ENCODE data around the gene TMEM117. TPM values are rescaled to one million over a fixed set of nuclear protein-coding genes. Genes with fewer than 3 reads are reported as not detected.

TMEM117 gene
- total RNA-seq, 1 experiment from 2014 or later = 4.3 TPM

DNA sequence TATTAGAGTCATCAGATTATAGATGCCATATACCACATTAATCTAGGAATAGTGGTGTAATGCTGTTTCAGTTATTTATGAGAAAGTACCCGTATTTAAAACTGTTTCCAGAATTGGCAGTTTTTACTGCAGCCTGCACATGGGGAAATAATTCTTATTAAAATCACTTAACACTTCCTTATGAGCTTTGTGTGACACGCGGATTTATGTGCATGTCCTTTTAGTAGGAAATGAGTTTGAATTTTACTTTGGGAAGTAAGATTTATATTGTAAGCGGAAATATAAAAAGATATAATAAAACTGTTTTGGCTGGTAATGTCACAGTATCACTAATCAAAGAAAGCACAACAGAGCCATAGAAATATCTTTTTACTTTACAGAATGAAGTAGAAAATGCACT lies 132.9 kb downstream of the TMEM117 start:
- Histone ChIP-seq H3K9me3 (no peaks in the 10 kb centered on the region), H3K36me3 (no peaks in the 10 kb centered on the region), H3K27me3 (no peaks in the 10 kb centered on the region), H3K4me3 (no peak overlapping the region)
- DNase-seq = no peak

DNA sequence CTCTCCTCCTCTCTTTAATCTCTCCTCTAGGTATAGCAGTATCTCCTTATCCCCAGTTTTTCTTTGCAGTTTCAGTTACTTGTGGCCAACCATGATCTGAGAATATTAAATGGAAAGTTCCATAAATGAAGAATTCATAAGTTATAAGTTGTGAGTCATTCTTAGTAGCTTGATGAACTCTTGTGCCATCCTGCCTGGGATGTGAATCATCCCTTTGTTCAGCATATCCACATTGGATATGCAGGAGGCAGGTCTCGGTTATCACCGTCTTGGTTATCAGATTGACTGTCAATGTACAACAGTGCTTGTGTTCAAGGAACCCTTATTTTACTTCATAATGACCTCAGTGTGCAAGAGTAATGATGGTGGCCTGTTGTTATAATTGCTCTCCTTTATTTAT lies 134.0 kb downstream of the TMEM117 start:
- no peaks in the 10 kb centered on the region for H3K9me3 ChIP-seq
- H3K4me3 ChIP-seq = no peak overlapping the region
- peak; percentile 22 for DNase-seq
- no peaks in the 10 kb centered on the region for H3K27me3 ChIP-seq
- no peaks in the 10 kb centered on the region for H3K36me3 ChIP-seq

DNA sequence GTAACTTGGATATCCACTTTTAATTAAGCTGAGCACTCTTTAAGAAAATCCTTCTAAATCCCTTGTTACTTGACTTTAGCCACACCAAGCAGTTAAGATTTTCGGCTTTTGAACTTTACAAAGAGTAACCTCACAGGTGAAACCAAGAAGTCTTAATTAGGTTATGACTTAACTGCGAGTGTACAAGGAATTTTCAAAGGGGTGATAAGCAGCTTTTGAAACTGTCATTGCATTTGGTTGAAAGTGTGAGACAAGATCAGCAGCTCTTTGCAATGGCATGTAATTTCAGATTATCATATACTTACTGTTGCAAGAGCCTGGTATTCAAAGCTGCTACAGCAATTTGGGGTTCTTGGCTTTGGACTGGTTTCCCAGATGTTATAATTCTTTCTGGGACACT lies 137.5 kb downstream of the TMEM117 start:
- Histone ChIP-seq H3K27me3 (no peaks in the 10 kb centered on the region), H3K9me3 (no peaks in the 10 kb centered on the region), H3K4me3 (no peak overlapping the region), H3K36me3 (no peaks in the 10 kb centered on the region)
- no peak for DNase-seq

DNA sequence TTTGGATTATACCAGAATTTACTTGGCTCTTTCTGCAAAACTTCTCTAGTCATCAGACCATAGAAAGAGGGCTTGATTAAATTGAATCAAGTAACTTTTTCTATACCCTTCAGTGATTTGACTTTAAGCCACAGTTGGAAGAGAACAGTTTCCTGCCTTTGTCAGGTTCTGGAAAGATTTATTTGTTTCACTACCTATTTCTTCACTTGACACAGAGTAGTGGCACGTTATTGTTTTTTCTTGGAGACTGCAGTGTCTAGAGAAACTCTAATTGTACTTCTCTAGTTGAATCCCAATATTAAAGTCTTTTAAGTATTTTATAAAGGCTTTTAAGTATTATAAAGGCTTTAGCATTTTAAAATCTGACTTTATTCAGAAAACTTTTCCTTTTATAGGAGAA lies 138.1 kb downstream of the TMEM117 start:
- no peaks in the 10 kb centered on the region for H3K27me3 ChIP-seq
- DNase-seq = no peak
- no peak overlapping the region for H3K4me3 ChIP-seq
- H3K36me3 ChIP-seq = no peaks in the 10 kb centered on the region
- H3K9me3 ChIP-seq = no peaks in the 10 kb centered on the region

DNA sequence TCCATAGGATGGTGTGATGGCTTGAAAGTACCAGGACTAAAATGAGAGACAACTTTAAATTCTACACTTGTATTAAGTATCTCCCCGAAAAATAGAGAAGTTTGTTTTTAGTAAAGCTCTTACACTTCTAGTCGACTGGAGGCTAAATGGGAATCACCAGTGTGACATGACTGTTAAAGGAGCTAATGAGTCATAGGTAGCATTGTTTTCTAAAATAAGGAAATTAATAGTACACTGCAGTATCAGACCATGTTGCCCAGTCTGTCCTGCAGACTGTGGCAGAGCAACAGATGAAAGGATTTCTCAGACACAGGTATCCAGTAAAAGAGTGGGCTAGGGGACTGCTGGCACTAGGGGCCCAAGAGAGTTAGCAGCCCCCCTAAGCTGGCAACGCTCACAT lies 140.1 kb downstream of the TMEM117 start:
- no peak for DNase-seq
- Histone ChIP-seq H3K27me3 (no peaks in the 10 kb centered on the region), H3K9me3 (no peaks in the 10 kb centered on the region), H3K36me3 (no peaks in the 10 kb centered on the region), H3K4me3 (no peak overlapping the region)

DNA sequence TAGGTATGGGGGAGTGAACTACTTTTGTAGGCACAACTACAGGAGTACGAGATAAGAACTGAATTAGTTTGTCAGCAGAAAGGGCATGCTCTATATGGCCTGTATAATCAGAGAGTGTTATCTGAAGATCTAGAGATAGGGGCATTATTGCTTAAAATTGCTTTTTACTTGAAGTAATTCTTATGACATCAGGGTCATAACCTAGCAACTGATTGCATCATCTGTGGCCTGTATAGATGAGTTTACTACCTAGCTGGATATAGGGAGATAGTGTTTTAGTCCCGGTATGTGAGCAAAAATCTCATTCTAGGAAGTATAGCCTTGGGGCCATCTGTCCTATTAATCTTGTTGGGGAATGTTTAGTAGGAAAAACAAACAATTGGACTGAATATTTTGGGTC lies 142.7 kb downstream of the TMEM117 start:
- no peak for DNase-seq

DNA sequence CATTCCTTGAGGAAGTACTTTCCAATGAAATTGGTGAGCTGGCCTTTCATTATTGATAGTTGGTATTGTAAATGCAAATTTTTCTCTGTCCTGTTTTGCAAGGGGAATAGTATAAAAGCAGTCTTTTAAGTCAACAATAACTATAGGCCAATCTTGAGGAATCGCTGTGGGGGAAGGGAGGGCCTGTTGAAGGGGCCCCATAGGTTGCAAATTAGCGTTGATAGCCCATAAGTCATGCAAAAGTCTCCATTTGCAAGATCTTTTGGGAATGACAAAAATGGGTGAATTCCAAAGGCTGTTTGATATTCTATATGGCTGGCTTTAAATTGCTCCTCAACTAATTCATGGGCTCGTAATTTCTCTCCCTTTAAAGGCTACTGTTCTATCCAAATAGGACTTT lies 143.6 kb downstream of the TMEM117 start:
- Histone ChIP-seq H3K27me3 (no peaks in the 10 kb centered on the region), H3K36me3 (no peaks in the 10 kb centered on the region), H3K9me3 (no peaks in the 10 kb centered on the region), H3K4me3 (no peak overlapping the region)
- no peak for DNase-seq

More for the DNA sequence above, 142.7 kb downstream of the TMEM117 start:
- Histone ChIP-seq H3K9me3 (no peaks in the 10 kb centered on the region), H3K36me3 (no peaks in the 10 kb centered on the region), H3K4me3 (no peak overlapping the region), H3K27me3 (no peaks in the 10 kb centered on the region)

DNA sequence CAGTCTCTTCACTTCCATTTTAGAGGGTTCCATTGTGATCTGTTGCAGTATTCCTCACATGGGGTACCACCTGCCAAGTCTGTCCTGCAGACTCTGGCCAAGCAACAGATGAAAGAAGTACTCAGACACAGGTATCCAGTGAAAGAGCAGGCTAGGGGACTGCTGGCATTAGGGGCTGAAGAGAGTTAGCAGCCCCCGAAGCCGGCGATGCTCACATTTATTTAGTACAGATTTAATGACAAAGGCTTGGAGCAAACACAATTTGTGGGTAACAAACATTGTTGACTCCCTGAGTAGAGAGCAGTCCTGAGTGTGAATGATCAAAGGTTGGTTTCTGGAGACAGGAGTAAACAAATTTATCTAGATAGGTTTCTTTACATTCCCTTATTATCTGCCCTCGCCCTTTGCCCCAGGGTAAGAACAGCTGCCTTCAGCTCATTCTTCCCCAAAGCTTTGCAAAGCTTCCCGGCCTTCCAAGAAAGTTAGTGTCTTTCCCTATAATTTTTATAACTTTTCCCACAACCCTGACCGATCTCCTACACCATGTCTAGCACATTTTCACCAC lies 144.8 kb downstream of the TMEM117 start:
- no peaks in the 10 kb centered on the region for H3K9me3 ChIP-seq
- DNase-seq = no peak
- no peak overlapping the region for H3K4me3 ChIP-seq
- H3K36me3 ChIP-seq = no peaks in the 10 kb centered on the region
- no peaks in the 10 kb centered on the region for H3K27me3 ChIP-seq

DNA sequence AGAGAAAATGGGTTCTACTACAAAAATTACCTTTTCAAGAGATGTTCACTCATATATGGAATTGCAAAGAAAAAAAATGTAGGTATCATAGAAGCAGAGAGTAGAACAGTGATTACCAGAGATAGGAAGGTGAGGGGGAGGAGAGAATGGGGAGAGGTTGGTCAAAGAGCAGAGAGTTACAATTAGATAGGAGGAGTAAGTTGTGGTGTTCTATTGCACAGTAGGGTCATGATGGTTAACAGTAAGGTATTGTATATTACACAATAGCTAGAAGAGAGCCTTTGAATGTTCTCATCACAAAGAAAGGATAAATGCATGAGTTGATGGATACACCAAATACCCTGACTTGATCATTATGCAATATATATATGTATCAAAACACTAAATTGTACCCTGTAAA lies 145.8 kb downstream of the TMEM117 start:
- Histone ChIP-seq H3K27me3 (no peaks in the 10 kb centered on the region), H3K4me3 (no peak overlapping the region), H3K9me3 (no peaks in the 10 kb centered on the region), H3K36me3 (no peaks in the 10 kb centered on the region)
- DNase-seq = no peak

DNA sequence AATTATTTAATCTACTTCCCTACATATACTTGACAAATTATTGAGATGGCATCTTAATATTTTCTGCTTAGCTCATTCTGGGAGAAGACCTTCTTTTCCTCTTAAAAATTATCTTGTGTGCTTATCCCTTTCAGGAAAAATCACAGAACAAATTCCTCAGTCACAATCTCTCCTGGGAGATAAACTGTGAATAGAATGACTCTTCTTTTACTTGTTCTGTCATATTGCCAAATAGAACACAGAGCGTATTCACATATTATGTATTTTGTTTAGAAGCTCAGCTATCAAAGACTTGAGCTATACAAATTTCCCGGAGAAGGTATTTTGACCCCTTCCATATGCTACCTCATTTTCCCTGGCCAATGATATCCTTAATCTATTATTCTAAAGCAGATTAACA lies 146.7 kb downstream of the TMEM117 start:
- no peak for DNase-seq
- no peaks in the 10 kb centered on the region for H3K9me3 ChIP-seq
- H3K36me3 ChIP-seq = no peaks in the 10 kb centered on the region
- no peaks in the 10 kb centered on the region for H3K27me3 ChIP-seq
- H3K4me3 ChIP-seq = no peak overlapping the region

DNA sequence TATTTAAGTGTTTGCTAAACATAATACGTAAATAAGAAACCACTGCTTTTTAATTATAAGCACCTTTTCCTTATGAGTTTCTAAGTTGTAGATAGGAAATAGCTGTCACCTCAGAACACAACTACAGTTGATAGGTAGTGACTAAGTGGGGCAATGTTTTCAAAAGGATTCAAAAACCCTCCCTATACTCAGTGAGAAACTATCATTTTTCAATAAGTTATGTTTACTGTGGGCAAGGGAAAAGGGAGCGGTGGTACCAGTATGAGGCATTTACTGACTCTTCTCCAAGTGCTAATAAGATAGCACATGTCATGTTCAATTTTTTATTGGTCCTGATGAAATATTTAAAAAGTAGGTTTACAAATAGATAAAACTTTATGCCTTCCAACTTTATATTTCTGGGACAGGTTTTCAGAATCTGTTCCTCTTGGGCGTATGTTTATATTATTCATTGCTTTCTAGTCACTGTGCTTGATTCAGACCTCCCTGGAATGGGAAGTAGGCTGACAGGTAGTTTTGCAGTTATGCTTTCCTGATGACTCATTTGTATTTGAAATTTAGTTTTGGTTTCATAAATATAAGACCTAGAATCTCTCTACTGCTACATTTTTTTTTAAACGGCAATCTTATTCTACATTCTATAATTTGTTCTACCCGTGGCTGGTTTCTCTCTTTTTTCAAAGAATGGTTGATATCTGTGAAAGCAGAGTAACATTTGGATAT lies 153.1 kb downstream of the TMEM117 start:
- Histone ChIP-seq H3K36me3 (no peaks in the 10 kb centered on the region), H3K27me3 (no peaks in the 10 kb centered on the region), H3K9me3 (no peaks in the 10 kb centered on the region), H3K4me3 (no peak overlapping the region)
- DNase-seq = no peak

DNA sequence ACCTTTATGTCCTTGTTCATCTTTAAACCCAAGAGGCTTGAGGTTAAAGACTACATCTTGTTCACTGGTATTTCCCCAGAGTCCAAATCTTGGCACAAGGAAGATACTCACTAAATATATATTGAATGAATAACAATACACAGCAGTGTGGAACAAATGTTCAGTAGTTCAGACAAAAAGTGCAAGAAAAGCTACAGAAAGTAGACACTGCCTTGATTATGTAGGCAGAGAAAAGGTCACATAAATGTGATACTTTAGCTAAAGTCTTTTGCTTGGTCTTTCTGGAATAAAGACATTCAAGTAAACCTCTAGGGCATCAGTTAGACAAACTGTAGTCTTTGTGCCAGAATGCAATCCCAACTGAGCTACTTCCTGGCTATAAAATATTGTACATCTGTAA lies 157.0 kb downstream of the TMEM117 start:
- no peak for DNase-seq
- Histone ChIP-seq H3K27me3 (no peaks in the 10 kb centered on the region), H3K36me3 (no peaks in the 10 kb centered on the region), H3K4me3 (no peak overlapping the region), H3K9me3 (no peaks in the 10 kb centered on the region)

DNA sequence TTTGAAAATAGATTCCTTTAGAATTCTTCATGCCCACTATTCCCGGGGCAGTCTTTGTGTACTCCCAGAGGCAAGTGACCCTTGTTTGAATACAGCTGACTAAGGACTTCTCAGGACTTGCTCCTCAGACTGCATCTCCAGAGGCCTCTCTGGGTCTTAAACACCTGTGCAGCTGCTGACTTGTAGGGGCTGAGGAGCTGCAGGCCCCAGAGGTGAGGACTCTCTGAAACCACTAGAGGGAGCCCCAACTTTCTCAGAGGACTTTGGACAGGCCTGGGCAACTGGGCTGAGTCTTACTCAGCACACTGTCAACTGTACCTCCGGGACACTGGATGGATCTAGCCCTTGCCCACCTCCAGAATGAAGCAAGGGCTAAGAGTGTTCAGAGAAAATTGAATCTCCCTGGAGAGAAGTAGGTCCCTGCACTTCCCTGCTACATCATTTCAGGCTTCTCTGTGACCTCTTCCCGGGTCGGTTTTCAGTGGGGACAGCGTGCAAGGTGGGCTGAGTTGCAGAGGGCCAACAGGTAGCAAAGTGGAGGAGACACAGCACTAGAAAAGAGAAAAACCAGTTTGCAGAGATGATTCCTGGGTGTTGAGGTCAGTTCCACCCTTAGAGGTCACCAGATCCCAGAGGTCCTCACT lies 164.6 kb downstream of the TMEM117 start:
- Histone ChIP-seq H3K27me3 (no peaks in the 10 kb centered on the region), H3K36me3 (no peaks in the 10 kb centered on the region), H3K9me3 (no peaks in the 10 kb centered on the region), H3K4me3 (no peak overlapping the region)
- DNase-seq = peak; percentile 31

DNA sequence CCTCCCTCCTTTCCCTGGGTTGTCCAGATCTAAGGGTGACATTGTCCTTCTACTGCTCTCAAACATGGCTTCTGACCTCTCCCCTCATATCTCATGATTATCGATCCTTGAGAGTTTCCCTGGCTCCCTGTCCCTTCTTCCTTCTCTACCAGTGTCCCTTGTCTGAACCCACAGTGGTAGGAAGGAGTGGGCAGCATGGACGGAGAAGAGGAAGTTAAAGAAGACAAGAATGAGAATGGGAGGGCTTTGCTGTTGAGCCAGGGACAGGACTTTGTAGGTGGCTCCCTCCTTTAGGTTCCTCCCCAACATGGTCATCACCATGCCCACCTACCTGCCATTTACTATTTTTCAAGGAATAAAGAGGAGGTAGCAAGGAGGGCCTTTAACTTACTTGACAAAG lies 166.7 kb downstream of the TMEM117 start:
- Histone ChIP-seq H3K9me3 (no peaks in the 10 kb centered on the region), H3K36me3 (no peaks in the 10 kb centered on the region), H3K4me3 (no peak overlapping the region), H3K27me3 (no peaks in the 10 kb centered on the region)
- DNase-seq = no peak

DNA sequence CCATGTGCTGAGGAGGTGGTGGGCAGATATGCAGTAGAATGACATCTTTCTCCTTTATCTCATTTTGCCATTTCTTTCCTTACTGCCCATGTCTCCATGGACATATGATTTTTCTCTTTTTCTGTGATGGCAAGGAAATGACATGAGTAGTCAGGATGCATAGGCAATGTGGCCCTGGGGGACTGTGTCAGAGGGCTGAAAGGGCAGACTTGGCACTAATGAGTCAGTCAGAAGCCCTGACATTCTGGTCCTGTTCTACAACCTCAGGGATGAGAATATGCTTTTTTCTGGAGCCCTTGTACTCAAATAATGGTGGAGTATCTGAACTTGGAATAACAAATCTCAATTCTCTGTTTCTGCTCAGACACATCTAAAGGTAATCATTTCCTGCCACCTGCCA lies 167.8 kb downstream of the TMEM117 start:
- H3K36me3 ChIP-seq = no peaks in the 10 kb centered on the region
- H3K4me3 ChIP-seq = no peak overlapping the region
- no peak for DNase-seq
- H3K27me3 ChIP-seq = no peaks in the 10 kb centered on the region
- H3K9me3 ChIP-seq = 0 out of 2 replicates have a peak, but pooled peaks cover 3% of the 10 kb centered on the region

DNA sequence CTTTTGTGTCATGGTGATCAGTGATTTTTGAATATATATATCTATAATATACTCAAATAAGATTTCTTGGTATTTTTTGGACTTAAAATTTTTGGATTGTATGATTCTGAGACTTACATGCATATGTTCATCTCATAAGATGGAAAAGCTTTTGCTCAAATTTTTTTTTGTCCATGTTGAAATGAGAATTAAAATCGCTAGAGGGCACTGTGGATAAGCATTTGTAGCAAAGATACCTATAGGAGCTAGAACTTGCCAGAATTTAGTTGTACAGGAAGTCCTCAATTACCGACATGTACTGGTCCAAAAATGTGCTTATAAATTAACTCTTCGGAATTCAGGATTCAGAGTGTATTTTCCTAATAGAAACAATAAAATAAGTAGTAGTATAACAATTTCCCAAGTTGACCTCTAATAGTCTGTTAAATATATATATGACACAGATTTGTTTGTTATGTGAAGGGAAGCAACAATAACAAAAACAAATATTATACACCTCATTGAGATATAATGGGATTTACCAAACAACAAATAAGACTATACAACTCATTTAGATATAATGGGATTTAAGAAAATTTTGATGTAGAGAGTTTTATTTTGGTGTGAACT lies 179.6 kb downstream of the TMEM117 start:
- Histone ChIP-seq H3K36me3 (no peaks in the 10 kb centered on the region), H3K27me3 (no peaks in the 10 kb centered on the region), H3K9me3 (no peaks in the 10 kb centered on the region), H3K4me3 (no peak overlapping the region)
- DNase-seq = no peak

DNA sequence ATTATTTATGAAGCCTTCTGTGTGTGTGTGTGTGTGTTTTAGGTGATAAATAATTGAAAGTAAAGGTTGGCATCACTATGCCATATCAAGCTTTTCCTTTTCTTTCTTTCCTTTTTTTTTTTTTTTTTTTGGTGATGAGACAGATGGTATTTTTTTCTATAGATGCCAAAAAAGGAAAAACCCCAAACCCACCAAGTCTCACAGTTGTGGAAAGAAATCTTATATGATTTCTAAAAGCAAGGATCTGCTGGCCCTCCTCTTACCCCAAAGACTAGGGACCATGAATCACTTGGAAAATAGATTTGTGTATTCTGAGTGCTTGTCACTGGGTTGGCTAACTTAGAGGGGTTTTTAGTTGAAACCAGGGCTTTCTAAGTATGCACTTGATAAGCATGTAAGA lies 181.3 kb downstream of the TMEM117 start:
- Histone ChIP-seq H3K4me3 (no peak overlapping the region), H3K27me3 (no peaks in the 10 kb centered on the region), H3K9me3 (no peaks in the 10 kb centered on the region), H3K36me3 (no peaks in the 10 kb centered on the region)
- no peak for DNase-seq

DNA sequence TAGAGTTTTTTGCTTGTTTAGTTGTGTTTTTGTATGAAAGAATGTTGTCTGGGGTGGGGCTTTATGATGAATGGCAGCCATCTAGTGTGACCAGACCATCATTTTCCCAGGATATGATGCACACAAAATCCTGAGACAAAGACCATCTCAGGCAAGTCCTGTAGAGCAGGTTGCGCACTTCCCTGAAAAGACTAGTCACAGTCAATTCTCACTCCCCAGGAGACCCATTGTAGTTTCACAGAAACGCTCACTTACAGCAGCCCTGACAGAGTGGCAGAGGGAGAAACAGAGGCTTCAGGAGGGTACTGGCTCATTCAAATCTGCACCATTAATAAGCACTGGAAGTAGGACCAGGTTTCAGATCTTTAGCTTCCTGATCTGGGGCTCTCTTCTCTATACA lies 183.2 kb downstream of the TMEM117 start:
- no peak overlapping the region for H3K4me3 ChIP-seq
- no peak for DNase-seq
- H3K36me3 ChIP-seq = no peaks in the 10 kb centered on the region
- no peaks in the 10 kb centered on the region for H3K9me3 ChIP-seq
- H3K27me3 ChIP-seq = no peaks in the 10 kb centered on the region

Data from MG63 (cell line).